NCI-H226 (cell line): ENCODE results near the gene POLG.
A peak's percentile ranks its signal among the peaks of the same experiment; 100 is the strongest.

Experiments used
- DNase-seq: peaks from one replicate; pipeline ENCODE4 v3.0.0-alpha.2; 2015

POLG gene

DNA sequence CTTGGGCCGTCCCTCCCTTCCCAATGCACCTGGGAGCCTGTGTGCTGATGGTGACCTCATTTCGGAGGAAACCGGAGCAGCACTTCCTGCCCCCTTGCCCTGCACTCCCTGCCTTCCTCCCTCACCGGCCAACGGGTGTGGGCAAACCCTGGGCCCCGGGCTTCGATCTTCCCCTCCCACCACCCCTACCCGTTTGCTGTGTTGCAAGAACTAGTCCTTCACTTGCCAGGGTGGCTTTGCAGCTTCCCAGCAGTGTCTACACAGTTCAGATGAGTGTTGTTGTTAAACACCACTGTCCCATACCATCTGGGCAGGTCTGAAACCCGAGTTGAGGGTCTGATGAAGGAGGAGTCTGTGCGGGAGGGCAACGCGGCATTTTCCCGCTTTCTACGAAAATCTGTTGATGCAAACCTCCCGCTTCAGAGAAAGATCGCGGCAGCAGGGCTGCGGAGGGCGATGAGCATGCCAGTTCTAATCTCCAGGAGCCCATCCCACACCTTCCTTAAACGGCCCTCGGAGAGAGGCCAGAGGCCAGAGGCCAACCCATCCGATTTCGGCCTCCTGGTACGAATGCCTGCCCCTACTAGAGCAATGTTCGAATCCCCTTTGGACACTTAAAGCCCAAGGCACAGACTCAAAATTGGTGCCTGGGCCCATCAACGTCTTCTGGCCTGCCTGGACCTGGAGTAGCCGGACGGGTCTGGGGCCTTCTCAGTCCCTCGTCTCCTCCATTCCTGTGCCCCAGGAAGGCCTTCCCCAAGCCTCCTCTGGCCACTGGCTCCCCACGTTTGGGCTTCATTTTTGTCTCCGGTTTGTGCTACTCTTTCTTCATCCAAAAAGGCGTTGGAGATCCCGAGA, 35.7 kb upstream of the POLG start:
- no peak for DNase-seq

DNA sequence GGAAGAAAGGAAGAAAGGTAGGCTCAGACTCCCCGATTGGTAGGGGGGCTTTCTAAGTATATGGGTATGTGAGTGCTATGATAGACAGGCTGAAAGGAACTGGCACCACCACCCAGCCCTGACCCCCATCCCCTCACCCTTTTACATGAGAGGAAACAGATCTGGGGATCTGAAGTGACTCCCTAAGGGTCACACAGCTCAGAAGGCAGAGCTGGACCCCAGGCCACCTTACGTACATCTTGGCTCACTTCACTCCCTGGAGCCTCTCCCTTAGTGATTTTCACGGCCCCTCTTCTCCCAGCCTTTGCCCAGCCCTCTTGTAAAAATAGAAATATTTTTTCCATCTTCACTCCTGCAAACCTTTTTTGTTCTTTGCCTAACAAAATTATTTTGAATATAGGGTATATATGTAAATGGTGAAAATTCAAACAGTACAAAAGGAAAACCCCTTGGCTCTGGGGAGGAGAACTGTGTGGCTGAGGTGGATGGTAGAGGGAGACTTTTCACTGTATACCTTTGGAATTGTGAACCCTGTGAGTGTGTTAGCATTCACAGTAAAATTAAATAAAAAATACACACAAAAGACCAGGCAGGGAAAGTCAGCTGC, 34.8 kb upstream of the POLG start:
- DNase-seq: no peak

DNA sequence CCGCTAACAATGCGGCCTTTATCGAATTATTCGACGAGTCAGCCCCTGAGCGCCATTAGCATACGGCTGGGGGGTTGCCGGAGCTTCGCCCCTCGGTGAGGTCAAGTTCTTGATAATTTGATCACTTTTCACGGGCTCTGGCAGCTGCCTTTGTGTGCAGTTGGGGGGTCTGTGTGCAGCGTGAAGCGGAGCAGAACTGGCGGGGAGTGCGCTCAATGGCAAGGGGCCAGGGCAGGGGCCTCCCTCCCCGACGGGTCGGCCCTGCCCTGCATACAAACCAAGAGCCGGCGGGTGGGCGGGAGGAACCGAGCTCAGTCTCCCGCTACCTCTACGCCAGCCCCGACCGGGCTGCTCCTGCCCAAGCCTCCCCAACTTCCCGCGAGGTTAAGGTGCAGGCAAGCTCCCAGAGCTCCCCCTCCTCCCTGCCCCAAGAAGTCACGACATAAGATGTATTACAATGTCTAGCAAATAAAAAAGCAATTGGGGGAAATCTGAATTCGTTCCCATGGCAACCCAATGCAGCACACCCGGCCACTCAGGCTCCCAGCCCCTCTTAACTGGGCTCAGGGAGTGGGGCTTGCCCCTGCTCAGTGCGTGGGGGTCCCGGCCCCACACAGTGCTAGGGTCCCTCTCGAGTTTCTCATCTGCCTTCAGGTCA, 34.1 kb upstream of the POLG start:
- no peak for DNase-seq

DNA sequence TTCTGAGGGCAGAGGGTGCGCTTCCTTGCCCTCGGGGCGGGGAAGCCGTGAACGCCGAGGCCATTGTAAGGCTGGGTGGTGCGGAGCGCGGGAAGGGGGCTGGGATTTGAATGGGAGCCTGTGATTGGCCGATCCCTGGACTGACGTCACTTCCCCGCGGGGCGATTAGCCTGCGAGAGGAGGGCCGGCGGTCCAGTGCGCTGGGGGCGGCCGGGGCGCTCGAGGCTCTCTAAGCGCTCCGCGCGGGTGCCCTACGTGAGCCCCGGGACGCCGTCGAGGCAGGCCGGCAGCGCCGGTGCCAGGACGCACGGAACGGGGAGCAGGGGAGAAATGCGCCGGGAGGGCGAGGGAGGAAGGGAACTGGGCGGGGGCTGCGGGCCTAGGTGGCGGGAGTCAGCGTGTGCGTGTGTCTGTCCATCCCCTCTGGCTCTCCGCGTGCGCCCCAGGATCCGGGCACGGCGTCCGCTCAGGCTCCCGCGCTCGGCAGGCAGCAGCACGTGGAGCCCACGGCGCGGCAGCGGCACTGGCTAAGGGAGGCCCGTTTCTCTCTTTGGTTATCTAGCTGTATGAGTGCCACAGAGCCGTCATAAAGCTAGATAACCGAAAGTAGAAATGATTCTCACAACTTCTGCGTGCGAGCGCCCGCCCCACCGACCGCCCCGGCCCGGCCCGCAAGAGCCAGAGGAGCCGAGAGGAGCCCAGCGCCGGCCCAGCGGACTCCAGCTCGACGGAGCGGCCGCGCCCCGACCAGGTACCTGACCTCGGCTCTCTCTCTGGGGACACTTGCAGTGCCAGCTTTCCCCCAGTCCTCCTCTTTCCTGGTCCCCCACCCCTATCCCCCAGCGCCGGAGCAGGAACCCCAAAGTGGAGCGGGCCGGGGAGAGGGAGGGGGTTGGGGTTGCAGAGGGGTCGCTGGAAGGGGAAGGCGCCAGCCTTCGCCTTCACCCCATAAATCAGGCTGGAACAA, 33.1 kb upstream of the POLG start:
- DNase-seq: no peak

DNA sequence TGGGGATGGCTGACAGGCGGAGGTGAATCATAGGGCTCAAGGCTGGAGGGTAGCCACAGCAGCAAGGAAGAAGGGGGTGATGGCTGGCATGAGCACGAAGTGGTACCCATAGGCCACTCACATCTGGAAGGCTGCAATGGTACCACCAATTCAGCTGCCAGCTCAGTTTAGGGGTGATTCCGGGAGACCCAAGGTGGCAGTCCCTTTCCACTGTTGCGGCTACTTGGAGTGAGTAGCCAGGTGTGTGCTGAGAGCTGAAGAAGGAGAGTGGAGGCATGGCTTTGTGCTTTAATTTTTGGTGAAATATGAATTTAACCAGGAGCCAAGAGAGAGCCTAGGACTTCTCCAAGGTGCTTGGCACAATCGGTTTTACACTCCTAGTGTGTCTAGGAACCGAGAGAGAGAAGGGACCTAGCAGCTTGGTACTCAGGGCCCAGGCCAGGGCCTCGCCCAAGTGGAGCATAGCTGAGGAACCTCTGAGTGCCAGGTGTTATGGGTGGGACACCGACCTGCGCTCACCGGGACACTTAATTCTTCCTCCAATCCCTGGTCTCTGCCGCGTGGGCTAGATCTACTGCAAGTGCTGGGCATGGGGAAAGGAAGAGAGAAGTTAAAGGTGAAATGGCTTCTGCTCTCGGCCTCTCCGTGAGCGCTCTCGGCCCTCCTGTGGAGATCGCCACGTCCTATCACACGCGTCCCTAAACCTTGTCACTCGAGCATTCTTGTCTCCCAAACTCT, 32.2 kb upstream of the POLG start:
- DNase-seq: no peak

DNA sequence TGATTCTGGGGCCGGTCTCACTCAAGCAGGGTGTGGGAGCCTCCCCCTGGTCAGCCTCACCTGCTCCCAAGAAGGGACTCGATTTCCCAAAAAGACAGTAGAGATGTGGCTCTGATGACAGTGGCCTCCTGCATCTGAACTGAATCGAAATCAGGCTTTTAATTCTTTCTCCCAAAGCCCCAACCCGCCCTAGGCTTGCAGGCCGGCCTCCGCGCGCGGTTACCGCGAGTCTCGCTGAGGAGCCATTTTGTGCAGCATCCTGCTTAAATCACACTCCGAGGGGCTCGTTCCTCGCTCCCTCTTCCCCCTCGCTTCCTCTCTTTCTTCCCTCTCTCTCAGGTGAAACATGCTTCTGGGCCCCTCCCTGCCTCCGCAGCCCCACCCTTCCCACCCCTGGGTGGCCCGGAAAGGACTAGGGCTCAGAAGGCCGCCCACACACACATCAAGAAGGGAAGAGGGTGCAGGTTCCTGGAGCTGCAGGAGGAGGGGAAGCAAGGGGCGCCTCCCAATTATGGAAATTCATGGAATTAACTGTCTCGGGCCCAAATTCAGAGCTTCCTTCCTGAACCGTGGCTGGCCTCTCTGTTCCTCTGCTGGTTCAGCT, 30.9 kb upstream of the POLG start:
- no peak for DNase-seq

DNA sequence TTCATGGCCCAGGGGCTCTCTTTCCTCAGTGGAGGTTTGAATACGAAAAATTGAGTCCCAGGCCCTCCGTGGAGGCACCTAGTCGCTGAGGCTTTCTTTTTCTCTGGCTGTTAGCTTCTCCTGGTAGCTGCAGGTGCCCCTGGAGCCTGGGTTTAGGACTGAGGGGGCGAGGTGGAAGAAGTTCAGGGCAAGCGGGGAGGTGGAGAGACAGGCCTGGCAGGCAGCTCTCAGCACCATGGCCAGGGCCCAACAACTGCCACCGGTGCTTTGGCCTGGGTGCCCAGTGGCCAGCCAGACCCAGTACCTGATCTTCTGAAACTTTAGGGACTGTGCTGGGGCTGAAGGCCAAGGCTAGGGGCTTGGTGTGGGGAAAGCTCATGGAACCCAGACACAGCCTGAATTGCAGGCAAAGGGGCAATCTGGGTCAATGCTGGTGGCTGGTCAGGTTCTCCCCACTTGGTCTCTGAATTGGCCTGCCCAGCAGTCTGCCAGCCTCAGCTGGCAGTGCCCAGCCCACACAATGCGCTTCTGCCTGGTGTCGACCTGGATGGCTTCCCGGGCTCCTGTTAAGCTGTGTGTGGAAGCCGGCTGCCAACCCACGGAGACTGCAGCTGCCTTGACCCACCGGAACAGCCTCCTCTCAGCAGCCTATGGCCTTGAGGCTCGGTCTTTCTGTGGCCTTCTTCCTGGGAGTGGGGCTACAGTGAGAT, 30.3 kb upstream of the POLG start:
- DNase-seq: no peak

DNA sequence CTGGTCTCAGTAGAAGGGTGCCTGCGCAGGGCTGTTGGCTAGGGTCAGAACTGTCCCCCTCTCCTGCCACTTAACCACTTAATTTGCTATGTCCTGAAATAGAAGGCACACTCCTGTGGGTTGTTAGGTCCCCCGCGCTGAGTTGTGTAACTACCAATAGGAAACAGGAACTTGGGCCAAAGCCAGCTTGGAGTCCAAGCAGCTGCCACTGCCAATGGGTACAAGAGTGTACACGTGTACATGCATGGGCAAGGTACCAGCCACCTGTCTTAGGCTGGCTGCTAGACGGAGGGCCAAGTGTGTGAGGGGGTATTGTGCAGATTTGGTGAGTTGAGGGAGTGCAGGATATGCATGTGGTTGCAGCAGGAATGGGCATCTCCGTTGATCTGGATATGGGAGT, 29.7 kb upstream of the POLG start:
- no peak for DNase-seq

DNA sequence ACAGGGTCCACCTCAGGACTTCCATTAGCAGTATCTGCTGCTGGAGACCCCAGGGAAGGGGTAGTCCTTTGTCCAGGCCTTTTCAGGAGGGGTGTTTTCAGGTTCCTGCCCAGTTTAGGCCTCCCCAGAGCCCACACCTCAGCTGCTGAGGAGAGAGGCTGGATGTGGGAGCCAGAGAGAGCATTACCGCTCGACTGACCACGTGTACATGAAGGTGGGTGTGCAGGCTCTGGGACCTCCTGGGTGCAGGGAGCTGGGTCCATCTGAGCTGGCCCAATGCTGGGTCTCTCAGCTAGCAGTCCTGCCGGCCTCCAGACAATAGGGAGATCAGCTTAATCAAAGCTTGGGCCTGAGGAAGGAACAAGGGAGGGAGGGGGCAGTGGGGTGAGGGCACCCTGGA, 29.1 kb upstream of the POLG start:
- DNase-seq: no peak

DNA sequence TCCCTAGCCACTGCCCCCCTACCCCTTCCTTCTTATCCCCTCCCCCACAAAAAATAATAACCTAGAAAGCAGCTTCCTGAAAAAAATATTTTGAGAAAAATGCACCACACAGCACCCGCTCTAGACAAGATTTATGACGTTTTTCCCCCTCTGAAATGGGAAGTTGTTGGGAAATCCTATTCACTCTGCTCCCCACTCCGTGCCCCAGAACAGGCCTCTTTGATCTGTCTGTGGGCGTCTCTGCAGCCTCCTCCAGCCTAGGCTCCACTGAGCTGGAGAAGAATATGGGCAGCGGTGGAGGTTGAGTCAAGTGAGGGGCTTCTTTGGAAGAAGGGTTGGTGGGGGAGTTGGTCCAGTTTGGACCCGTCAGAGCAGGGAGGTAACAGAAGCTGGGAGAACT, 28.5 kb upstream of the POLG start:
- no peak for DNase-seq

DNA sequence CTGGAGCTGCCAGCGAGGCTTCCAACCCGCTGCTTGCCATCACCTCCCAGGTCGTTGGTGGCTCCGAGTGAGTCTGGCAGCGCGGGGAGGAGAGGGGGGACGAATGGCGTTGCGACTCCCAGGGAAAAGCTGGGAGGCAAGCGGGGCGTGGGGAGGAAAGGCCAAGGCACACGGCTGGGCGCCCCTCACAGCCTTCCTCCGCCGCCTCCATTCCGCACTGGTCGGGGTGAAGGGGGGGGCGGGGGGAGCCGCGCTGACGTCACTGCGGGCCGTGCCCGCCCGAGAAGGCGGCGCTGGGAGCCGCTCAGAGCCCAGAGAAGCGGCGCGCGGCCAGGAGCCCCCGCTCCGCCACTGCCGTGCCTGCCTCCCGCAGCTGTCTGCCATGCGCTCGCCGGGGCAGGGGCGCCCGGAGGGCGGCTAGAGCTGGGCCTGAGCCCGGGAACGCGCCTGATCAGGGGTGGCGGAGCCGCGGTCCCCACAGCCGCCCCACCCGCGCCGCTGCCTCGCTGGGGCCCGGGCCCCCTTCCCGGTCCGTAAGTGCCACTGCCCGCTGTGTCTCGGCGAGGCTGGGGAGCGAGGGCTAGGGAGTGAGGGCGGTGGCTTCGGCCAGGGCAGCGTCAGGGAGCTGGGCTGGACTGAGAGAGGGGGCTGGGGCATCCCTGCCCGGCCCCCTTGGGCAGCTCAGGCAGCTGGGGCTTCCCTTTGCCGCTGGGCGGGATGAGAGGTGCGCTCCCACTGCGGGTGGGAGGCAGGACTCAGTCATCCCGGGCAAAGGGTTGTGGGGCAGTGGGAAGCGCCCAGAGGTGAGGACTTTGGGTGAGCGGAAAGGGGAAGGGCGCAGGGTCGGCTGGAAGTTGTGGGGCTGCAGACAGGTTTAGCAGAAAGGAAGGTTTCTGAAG, 27.8 kb upstream of the POLG start:
- no peak for DNase-seq

DNA sequence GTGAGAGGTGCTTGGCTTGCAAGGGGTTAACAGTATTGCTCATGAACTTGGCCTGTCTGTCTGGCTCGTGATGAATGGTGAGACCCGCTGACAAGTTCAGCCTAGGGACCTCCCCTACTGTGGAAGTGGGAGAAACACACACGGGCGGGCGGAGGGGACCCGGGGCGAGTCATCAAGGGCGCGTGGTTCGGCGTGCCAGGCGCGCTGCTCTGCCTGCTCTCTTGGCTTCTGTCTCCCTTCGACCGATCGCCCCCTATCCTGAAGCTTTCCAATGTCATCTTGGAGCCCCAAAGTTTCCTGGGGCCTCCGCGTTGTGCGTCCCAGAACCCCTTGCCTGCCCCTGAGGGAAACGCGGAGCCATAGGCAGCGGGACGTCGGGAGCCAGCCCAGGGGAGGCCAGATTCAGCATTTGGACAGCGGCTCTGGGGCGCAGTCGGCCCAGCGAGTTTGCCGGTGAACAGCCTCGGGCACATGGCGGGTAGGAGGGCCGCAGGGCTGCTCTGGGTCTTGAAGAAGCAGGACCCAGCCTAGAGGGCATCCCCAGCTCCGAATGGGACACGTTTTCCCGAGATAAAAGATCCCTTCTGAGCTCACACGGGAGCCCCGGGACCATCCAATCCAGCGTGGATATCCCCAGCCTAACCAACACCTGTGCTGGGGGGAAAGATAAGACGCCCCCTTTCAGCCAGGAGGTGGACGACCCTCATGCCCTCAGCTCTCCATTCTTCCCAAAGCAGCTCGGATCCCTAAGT, 27.0 kb upstream of the POLG start:
- DNase-seq: peak; percentile 80

DNA sequence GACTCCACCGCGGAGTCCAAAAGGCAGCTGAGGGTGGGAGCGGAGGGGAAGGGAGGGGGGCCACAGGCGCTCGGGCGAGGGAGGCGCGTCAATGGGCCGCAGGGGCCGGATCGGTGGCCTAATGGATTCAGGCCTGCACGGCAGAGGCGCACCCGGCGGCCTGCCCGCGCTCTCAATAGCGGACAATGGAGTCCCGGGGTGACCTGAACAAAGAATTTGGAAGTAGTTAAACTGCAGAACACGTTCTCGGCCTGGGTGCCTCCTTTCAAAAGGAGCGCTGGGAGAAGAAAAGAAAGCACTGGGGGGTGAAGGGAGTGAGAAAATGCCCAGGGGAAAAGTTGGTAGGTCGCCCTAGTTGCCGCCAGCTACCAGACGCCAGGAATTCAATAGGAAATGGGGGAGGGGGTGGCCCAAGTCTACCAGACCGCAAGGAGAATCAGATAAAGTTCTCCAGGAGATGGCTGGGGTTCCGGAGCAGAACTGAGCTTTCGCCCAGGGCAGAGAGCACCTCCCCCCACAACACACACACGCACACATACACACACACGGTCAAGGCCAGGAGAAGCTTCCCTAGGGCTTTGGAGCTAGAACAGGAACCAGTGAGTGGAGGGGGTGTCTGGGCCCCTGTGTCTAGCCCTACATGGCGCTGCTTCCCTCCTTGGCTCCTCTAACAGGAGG, 25.8 kb upstream of the POLG start:
- DNase-seq: no peak

DNA sequence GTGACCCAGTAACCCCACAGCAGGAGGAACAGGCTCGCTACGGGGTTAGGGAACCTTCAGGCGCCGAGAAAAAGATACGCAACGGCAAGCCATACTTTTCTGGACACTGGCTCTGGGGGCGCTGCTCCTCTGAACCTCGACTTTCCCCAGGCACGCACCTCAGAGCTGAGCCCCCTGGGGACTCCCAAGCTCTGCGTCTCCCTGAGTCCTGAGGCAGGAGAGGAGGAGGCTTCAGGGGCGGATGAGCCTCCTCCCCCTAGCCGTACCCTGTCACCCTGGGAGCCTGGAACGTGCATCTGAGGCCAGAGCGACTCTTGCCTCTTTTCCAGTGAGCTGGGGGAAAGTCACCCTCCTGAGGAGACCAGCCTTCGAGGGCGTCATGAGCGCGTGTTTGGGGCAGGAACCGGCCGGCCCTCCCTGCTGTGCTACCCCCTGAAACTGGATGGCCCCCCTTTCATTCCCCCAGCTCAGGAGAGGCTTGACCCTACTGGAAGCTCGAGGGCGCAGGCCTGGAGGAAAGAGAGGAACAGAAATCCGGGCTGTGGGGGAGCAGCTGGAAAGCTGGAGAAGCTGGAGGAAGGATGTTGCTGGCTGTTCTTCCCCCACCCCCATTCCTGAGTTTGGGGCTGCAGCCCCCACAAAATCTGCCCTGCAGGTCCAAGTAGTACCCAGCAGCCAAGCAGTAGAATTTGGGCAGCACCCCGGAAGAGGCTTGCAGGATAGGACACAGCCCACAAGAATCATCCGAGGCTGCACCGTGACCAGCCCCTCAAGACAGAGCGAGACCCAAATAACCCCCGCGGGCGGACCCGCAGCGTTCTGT, 25.1 kb upstream of the POLG start:
- DNase-seq: no peak

DNA sequence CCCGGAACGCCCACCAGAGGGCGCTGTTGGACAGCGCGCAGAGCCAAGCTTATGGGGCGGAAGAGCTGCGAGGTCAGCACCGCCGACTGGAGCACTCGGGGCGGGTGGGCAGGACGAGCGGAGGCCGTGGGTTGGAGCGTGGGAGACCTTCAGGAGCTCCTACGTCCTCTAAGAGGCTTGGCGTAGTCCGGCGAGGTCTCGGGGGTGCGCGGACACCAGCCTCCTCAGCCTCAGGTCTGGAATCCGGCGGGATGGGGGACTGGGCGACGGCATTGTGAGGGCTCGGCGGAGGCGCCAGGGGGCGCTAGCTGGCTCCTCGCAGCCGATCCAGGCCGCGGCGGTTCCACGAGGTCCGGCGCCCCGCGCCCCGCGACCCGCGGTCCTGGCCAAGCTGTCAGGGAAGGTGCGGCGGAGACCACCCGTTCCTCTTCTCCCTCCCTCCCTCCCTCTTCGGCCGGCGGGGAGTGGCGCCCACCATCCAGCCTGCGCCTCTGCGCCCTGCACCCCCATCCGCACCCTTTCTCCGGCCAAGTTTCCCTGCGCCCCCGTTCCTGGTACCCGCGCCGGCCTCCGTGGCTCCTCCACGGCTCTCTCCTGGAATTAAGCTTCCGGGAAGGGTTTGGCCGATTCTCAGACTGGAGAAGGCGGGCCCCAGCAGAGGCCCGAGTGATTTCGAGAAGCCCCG, 24.3 kb upstream of the POLG start:
- peak; percentile 68 for DNase-seq

DNA sequence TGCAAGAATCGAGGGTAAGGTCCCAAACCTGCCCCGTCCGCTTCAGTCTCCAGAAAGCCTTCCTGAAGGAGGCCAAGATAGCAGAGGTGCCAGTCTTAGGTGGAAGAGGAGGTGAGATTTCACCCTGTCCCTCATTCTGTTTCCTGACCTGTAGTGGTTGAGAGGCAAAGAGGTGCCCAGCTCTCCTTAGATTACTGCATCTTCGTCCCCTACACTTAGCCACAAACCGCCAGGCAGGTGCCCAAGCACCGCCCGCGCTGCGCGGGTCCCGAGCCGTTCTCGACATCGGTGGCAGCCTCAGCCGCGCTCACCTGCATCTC, 23.8 kb upstream of the POLG start:
- DNase-seq: no peak

DNA sequence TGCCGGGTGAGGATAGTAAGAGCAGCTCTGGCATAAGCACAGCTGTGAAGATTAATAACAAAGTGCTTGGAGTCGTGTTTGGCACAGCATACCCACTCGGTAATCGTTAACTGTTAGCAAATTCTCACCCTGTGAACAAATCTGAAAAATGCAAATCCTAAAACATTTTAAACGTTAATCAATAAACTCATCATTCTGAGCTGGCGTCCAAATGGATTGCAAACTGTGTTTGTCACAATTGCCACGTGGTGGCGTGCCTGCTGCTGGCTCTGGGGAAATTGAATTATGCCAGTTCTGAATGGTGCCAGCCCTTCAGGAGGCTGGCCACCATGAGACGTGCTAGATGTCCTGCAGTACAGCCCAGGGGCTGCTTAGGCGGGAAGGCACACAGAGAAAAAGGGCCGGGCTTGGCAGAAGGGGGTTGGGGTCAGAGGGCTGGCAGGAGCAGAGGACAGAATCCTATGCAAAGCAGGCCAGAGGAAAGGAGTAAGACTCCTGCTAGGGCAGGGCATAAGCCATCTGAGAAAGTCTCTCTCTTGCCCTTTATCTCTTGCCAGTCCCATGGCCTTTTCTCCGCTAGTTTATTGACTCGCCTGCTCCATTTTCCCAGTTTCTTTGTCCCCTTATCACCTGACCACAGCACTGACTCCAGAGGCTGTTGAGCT, 22.1 kb upstream of the POLG start:
- DNase-seq: no peak
